Nephron (organoid): ENCODE data around the gene VEGFD.

Experiments used
- H3K27ac Mint-ChIP-seq, 3 experiments: 2 replicates each; pipeline ENCODE4 v1.8.0; 2020; ENCODE audit warnings: mixed read lengths in 3 of 3, mild to moderate bottlenecking in 2 of 3, moderate library complexity in 1 of 3
- H3K27me3 Mint-ChIP-seq: 2 replicates; pipeline ENCODE4 v1.8.0; 2021; ENCODE audit warnings: low read depth, mild to moderate bottlenecking, moderate library complexity, mixed read lengths
- H3K36me3 Mint-ChIP-seq: 2 replicates; pipeline ENCODE4 v1.8.0; 2020; ENCODE audit warnings: low read depth, mixed read lengths
- H3K4me1 Mint-ChIP-seq: 2 replicates; pipeline ENCODE4 v1.8.0; 2020; ENCODE audit warnings: mixed read lengths
- H3K4me3 Mint-ChIP-seq, 3 experiments: 2 replicates each; pipeline ENCODE4 v1.8.0; 2020; ENCODE audit warnings: mild to moderate bottlenecking in 3 of 3, mixed read lengths in 3 of 3, moderate library complexity in 2 of 3
- H3K9me3 Mint-ChIP-seq: 2 replicates; pipeline ENCODE4 v1.8.0; 2020; ENCODE audit warnings: mixed read lengths
- TF ChIP-seq, protein P1 (sequence below), 3 experiments: fragments of 200-600 bp; sonication (generic); IDR thresholded peaks; one replicate each; pipeline ENCODE4 v1.5.0; 2021; ENCODE audit warnings: antibody characterized with exemption in 3 of 3; ENCODE audit not compliant: unreplicated experiment in 3 of 3

VEGFD gene

DNA sequence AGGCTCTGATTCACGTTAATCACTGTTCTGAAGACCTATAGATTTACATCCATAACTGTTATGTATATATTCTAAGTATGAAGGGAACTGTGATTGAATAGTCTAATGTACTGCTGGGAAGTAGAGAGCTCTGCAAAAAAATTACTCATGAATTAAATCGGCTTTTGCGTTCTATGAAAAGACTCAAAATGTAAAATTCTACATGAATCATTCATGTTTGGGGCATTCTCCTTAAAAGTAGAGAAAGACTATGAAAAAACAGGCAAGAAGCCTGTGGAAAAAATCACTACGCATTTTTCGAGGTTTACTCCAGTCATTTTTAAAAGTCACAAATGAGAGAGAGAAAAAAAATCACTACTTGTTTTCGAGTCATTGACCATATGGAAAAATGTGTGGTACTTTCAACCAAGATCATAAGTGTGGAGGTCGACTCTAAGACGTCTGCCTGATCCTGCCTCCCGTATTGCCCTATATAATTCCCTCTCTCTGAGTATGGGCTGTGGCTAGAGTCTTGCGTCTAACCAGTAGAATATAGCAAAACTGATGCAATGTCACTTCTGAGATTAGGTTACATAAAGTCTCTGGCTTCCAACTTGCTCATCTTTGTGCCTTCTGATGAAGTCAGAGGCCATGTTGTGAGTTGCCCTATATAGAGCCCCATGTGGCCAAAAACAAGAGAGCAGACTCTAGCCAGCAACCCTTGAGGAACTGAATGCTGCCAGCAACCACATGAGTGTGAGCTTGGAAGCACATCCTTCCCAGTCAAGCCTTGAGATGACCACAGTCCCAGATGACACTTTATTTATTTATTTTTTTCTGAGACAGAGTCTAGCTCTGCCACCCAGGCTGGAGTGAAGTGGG lies 32.1 kb upstream of the VEGFD start:
- Mint-ChIP-seq H3K9me3 (peaks cover 18% of the 10 kb centered on the region), H3K36me3 (peaks cover 26% of the 10 kb centered on the region), H3K27ac (no peak overlapping the region), H3K4me1 (no peaks in the 10 kb centered on the region), H3K27me3 (no peaks in the 10 kb centered on the region), H3K4me3 (no peak overlapping the region)
- TF ChIP-seq, protein P1, sequence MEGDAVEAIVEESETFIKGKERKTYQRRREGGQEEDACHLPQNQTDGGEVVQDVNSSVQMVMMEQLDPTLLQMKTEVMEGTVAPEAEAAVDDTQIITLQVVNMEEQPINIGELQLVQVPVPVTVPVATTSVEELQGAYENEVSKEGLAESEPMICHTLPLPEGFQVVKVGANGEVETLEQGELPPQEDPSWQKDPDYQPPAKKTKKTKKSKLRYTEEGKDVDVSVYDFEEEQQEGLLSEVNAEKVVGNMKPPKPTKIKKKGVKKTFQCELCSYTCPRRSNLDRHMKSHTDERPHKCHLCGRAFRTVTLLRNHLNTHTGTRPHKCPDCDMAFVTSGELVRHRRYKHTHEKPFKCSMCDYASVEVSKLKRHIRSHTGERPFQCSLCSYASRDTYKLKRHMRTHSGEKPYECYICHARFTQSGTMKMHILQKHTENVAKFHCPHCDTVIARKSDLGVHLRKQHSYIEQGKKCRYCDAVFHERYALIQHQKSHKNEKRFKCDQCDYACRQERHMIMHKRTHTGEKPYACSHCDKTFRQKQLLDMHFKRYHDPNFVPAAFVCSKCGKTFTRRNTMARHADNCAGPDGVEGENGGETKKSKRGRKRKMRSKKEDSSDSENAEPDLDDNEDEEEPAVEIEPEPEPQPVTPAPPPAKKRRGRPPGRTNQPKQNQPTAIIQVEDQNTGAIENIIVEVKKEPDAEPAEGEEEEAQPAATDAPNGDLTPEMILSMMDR (IDR thresholded peaks at IDR 0.05; ENCODE audit: unreplicated experiment in 3 of 3) = no peak

DNA sequence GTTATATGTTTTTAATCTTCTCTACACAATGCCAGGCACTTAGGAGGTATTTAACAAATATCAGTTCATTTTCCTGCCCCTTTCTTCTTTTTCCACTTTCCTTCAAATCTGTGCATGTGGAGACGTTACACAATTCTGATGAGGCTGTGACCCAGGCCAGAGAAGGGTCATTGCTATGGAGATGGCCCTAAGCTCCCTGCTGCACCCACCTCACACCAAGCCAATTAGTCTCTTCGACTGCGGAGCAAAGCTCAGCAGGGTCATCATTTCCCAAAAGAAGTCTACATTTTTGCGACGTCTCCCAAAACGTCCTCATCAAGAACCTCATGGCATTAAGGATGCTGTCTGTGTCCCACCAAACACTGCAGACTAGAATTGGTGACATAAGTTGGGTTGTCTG lies 28.9 kb upstream of the VEGFD start:
- no peaks in the 10 kb centered on the region for H3K27me3 Mint-ChIP-seq
- H3K36me3 Mint-ChIP-seq = peaks cover 11% of the 10 kb centered on the region
- TF ChIP-seq, protein P1 (IDR thresholded peaks at IDR 0.05; ENCODE audit: unreplicated experiment in 3 of 3) = no peak
- no peak overlapping the region for H3K4me3 Mint-ChIP-seq
- peaks cover 13% of the 10 kb centered on the region for H3K9me3 Mint-ChIP-seq
- H3K27ac Mint-ChIP-seq = no peak overlapping the region
- peaks cover 11% of the 10 kb centered on the region for H3K4me1 Mint-ChIP-seq

GRCh38 chrX:15410947-15411346 lies 26.7 kb upstream of the VEGFD start:
- H3K27ac Mint-ChIP-seq = peak overlapping the region in 2 of 3 experiments; percentile 2 to 16
- H3K36me3 Mint-ChIP-seq = no peaks in the 10 kb centered on the region
- TF ChIP-seq, protein P1 (IDR thresholded peaks at IDR 0.05; ENCODE audit: unreplicated experiment in 3 of 3) = no peak
- H3K27me3 Mint-ChIP-seq = peaks cover 2% of the 10 kb centered on the region
- peaks cover 11% of the 10 kb centered on the region for H3K4me1 Mint-ChIP-seq
- no peak overlapping the region for H3K4me3 Mint-ChIP-seq
- no peaks in the 10 kb centered on the region for H3K9me3 Mint-ChIP-seq

- no peaks in the 10 kb centered on the region for H3K36me3 Mint-ChIP-seq
- no peak overlapping the region for H3K4me3 Mint-ChIP-seq
- peaks cover 13% of the 10 kb centered on the region for H3K4me1 Mint-ChIP-seq
- H3K9me3 Mint-ChIP-seq = no peaks in the 10 kb centered on the region
- H3K27me3 Mint-ChIP-seq = peaks cover 3% of the 10 kb centered on the region
- TF ChIP-seq, protein P1 (IDR thresholded peaks at IDR 0.05; ENCODE audit: unreplicated experiment in 3 of 3) = no peak
- H3K27ac Mint-ChIP-seq = peak overlapping the region in 2 of 3 experiments; percentile 2 to 16
These were observed 26.2 kb upstream of the VEGFD start for GRCh38 chrX:15410430-15410829.

- Mint-ChIP-seq H3K4me1 (peaks cover 27% of the 10 kb centered on the region), H3K4me3 (no peak overlapping the region), H3K9me3 (no peaks in the 10 kb centered on the region), H3K36me3 (no peaks in the 10 kb centered on the region), H3K27me3 (peaks cover 3% of the 10 kb centered on the region), H3K27ac (peak overlapping the region in 1 of 3 experiments; percentile 43)
- TF ChIP-seq, protein P1 (IDR thresholded peaks at IDR 0.05; ENCODE audit: unreplicated experiment in 3 of 3) = no peak
These were observed 21.6 kb upstream of the VEGFD start for GRCh38 chrX:15405846-15406245.
